B cell (primary cell): ENCODE measurements around the gene SURF2. TPM values are rescaled to one million over a fixed set of nuclear protein-coding genes. Genes with fewer than 3 reads are reported as not detected.
A peak's percentile ranks its signal among the peaks of the same experiment; 100 is the strongest.
"Not testable (repeated sequence)": the region's sequence is repeated elsewhere in the genome, so short reads cannot be mapped to it uniquely, and the experiment has no call there.

Experiments
- ATAC-seq: fragments of 200-7000 bp; cut with Tn5 transposase; one replicate; pipeline ENCODE4 v1.10.0; 2021; ENCODE audit warnings: low read depth, mild to moderate bottlenecking, moderate number of reproducible peaks, moderate library complexity
- CTCF ChIA-PET: fragments of 350-600 bp; sonication (Branson Sonifier 250); formaldehyde crosslinking; loops from one replicate; lab custom pipeline; 2021; ENCODE audit warnings: antibody characterized with exemption, inconsistent platforms; lab: Charles Lee
- POLR2A ChIA-PET: fragments of 350-600 bp; sonication (Branson Sonifier 250); formaldehyde crosslinking; loops from one replicate; lab custom pipeline; 2021; ENCODE audit warnings: antibody characterized with exemption; lab: Charles Lee
- DNase-seq: peaks from one replicate; pipeline ENCODE4 v3.0.0; 2013
- H2AFZ ChIP-seq: 2 replicates; pipeline ENCODE4 v1.6.1; 2012; ENCODE audit warnings: mild to moderate bottlenecking, low read depth, low read length; ENCODE audit not compliant: insufficient read depth, poor library complexity, severe bottlenecking
- H3K27ac ChIP-seq, 2 donors: 1 replicate in 1 of 2; 2 replicates in 1 of 2; pipeline ENCODE4 v1.5.1; 2012 to 2013; ENCODE audit warnings: low read length in 2 of 2, mild to moderate bottlenecking in 2 of 2, moderate library complexity in 1 of 2
- H3K27me3 ChIP-seq, 4 experiments: fragments of 200-600 bp in 1 of 4; sonication (generic) in 1 of 4; replicated peaks in 1 of 4; 1 replicate in 2 of 4; 2 replicates in 2 of 4; pipeline versions ENCODE4 v1.6.1 to v1.7.0; 2013 to 2016; ENCODE audit warnings: low read length in 3 of 4, mild to moderate bottlenecking in 2 of 4, mixed read lengths in 1 of 4, moderate library complexity in 1 of 4; ENCODE audit not compliant: insufficient read depth in 4 of 4, control insufficient read depth in 3 of 4; ENCODE audit errors: control extremely low read depth in 1 of 4
- H3K36me3 ChIP-seq, 2 experiments: replicated peaks in 1 of 2; 1 replicate in 1 of 2; 2 replicates in 1 of 2; pipeline versions ENCODE4 v1.6.1 to v1.7.1; 2013; ENCODE audit warnings: low read length in 1 of 2; ENCODE audit not compliant: insufficient read depth in 2 of 2, control insufficient read depth in 1 of 2; ENCODE audit errors: control extremely low read depth in 1 of 2, extremely low read depth in 1 of 2
- H3K4me1 ChIP-seq, 2 donors: fragments of 200-600 bp in 1 of 2; sonication (generic) in 1 of 2; 1 replicate in 1 of 2; 2 replicates in 1 of 2; pipeline versions ENCODE4 v1.5.1 to v1.6.1; 2013 to 2017; ENCODE audit warnings: low read length in 2 of 2; ENCODE audit not compliant: control insufficient read depth in 2 of 2, insufficient read depth in 2 of 2
- H3K4me2 ChIP-seq: replicated peaks from 2 replicates; pipeline ENCODE3; 2012; ENCODE audit warnings: mild to moderate bottlenecking, low read depth, low read length; ENCODE audit not compliant: poor library complexity, severe bottlenecking
- H3K4me3 ChIP-seq, 5 experiments: fragments of 200-600 bp in 1 of 5; sonication (generic) in 1 of 5; 1 replicate in 3 of 5; 2 replicates in 2 of 5; pipeline versions ENCODE4 v1.5.1 to v1.7.0; 2011 to 2016; ENCODE audit warnings: low read length in 4 of 5, mild to moderate bottlenecking in 4 of 5, low read depth in 2 of 5, control low read depth in 1 of 5, moderate library complexity in 1 of 5; ENCODE audit not compliant: insufficient read depth in 1 of 5; ENCODE audit errors: control extremely low read depth in 1 of 5, extremely low read depth in 1 of 5
- H3K79me2 ChIP-seq: fragments of 200-600 bp; sonication (generic); one replicate; pipeline ENCODE4 v1.6.0; 2016; ENCODE audit warnings: low read length; ENCODE audit not compliant: control insufficient read depth, insufficient read depth
- H3K9ac ChIP-seq: fragments of 200-600 bp; sonication (generic); 2 replicates; pipeline ENCODE4 v1.6.1; 2017; ENCODE audit warnings: mild to moderate bottlenecking, low read length, moderate library complexity
- H3K9me3 ChIP-seq, 3 donors: one replicate each; pipeline versions ENCODE4 v1.6.1 to v1.7.1; 2013; ENCODE audit warnings: low read length in 2 of 3; ENCODE audit not compliant: control insufficient read depth in 2 of 3, insufficient read depth in 1 of 3; ENCODE audit errors: control extremely low read depth in 1 of 3
- H4K20me1 ChIP-seq: 2 replicates; pipeline ENCODE4 v1.6.0; 2012; ENCODE audit warnings: mild to moderate bottlenecking, low read length; ENCODE audit not compliant: insufficient read depth, control insufficient read depth, poor library complexity, severe bottlenecking
- H3K27ac Mint-ChIP-seq: one replicate; pipeline ENCODE4 v1.8.0; 2021; ENCODE audit warnings: mixed read lengths
- H3K27me3 Mint-ChIP-seq: one replicate; pipeline ENCODE4 v1.8.0; 2021; ENCODE audit warnings: mixed read lengths
- H3K4me1 Mint-ChIP-seq: one replicate; pipeline ENCODE4 v1.8.0; 2021; ENCODE audit warnings: mixed read lengths
- H3K4me3 Mint-ChIP-seq: one replicate; pipeline ENCODE4 v1.8.0; 2021; ENCODE audit warnings: mixed read lengths
- H3K9me3 Mint-ChIP-seq: one replicate; pipeline ENCODE4 v1.8.0; 2022; ENCODE audit warnings: mixed read lengths; ENCODE audit not compliant: insufficient read depth
- EZH2 ChIP-seq: IDR thresholded peaks from 2 replicates; pipeline ENCODE4 v1.6.1; 2012; ENCODE audit warnings: borderline replicate concordance, low read depth, mild to moderate bottlenecking, moderate library complexity, low read length; ENCODE audit not compliant: insufficient read depth, poor library complexity, severe bottlenecking
- WGBS: methylation state at CpG from one replicate; pipeline ENCODE4 v1.1.5; 2013; ENCODE audit warnings: missing lambda C conversion rate; ENCODE audit not compliant: insufficient coverage; 5-methylcytosine and 5-hydroxymethylcytosine counted together
- intact Hi-C: fragments of 100-400 bp; cut with micrococcal nuclease; formaldehyde crosslinking; loops from one replicate; pipeline ENCODE4 v1.10.0; 2022
- polyA plus RNA-seq: library from polyadenylated mRNA; depleted of rRNA; stranded (reverse); fragments of >200 nt; gene quantifications from 2 replicates; pipeline ENCODE4 v1.2.3, GENCODE V29; 2012
- total RNA-seq, 2 donors: library from RNA; stranded (reverse); fragments of 120-200 nt in 1 of 2; gene quantifications; 1 replicate in 1 of 2; 2 replicates in 1 of 2; pipeline versions ENCODE4 v1.2.3 to v1.2.4, GENCODE V29; 2013 to 2022
- TF ChIP-seq, protein P1 (sequence below): fragments of 200-600 bp; IDR thresholded peaks from one replicate; pipeline ENCODE4 v1.8.0; 2022; ENCODE audit warnings: antibody characterized with exemption, mild to moderate bottlenecking

The SURF2 gene
- total and polyA plus RNA-seq, 2 donors (not counting 1 experiment from before 2014, with no cell fraction given) = 17.1 to 17.3 TPM

DNA sequence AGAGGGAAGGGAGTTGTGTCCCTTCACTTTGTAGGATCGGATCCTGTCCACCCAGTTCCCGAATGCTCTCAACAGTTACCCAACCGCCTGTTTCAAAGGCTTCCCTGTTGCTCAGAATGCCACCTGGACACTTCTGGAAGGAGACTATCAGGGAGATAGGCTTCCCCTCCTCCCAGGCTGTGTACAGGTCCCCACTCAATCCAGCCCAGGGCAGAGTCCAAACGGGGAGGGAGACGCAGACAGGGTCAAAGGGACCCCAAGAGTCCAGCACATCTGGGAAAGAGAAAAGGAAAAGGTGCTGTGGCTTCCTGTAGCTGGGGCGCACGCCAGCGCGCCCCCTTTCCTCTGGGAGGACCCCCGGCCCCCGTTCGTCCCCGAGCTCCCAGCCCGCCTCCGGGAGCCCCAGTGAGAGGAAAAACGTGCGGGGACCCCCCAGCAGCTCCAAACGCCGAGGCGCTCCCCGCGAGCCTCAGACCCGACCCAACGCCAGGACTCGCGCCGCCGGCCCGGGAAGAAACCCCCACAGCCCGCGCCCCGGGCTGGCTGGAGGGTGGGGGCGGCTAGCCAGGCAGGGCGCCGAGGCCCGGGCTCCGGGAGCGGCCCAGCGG lies 18.9 kb downstream of the SURF2 start:
- peak overlapping the region; percentile 84 for H3K9ac ChIP-seq
- no peak for TF ChIP-seq EZH2
- Mint-ChIP-seq H3K9me3 (no peaks in the 10 kb centered on the region), H3K27ac (peak overlapping the region; percentile 84), H3K4me1 (peaks cover 41% of the 10 kb centered on the region), H3K4me3 (peak overlapping the region; percentile 94), H3K27me3 (no peaks in the 10 kb centered on the region)
- no peaks in the 10 kb centered on the region for H3K9me3 ChIP-seq
- peaks cover 0 to 15% of the 10 kb centered on the region in 2 experiments for H3K36me3 ChIP-seq
- peak overlapping the region; percentile 18 to 91 for H3K27ac ChIP-seq
- DNase-seq = peak; percentile 38
- CTCF ChIA-PET = interaction anchor here (0.7 to 1.4 kb wide), 3 partner anchors 19 to 112 kb away, joined by 3 to 6 read pairs (median 3); partner anchors contain the start of genes SURF1 and SURF2
- H3K4me2 ChIP-seq = peak overlapping the region; percentile 85
- under 1% methylated on average over 36 of the region's 39 CpGs for WGBS
- POLR2A ChIA-PET = interaction anchor here (1.0 kb wide), 1 partner anchor 104 kb away, joined by 3 read pairs; the partner anchor contains the start of gene SLC2A6
- no peaks in the 10 kb centered on the region for H3K27me3 ChIP-seq
- intact Hi-C loops = no loop called here
- H3K79me2 ChIP-seq = peaks cover 56% of the 10 kb centered on the region
- no peak for ATAC-seq
- peak overlapping the region; percentile 91 for H2AFZ ChIP-seq
- peak overlapping the region; percentile 39 to 78 (median 66) for H3K4me3 ChIP-seq
- peaks cover 31 to 48% of the 10 kb centered on the region in 2 donors for H3K4me1 ChIP-seq
- H4K20me1 ChIP-seq = peaks cover 52% of the 10 kb centered on the region

DNA sequence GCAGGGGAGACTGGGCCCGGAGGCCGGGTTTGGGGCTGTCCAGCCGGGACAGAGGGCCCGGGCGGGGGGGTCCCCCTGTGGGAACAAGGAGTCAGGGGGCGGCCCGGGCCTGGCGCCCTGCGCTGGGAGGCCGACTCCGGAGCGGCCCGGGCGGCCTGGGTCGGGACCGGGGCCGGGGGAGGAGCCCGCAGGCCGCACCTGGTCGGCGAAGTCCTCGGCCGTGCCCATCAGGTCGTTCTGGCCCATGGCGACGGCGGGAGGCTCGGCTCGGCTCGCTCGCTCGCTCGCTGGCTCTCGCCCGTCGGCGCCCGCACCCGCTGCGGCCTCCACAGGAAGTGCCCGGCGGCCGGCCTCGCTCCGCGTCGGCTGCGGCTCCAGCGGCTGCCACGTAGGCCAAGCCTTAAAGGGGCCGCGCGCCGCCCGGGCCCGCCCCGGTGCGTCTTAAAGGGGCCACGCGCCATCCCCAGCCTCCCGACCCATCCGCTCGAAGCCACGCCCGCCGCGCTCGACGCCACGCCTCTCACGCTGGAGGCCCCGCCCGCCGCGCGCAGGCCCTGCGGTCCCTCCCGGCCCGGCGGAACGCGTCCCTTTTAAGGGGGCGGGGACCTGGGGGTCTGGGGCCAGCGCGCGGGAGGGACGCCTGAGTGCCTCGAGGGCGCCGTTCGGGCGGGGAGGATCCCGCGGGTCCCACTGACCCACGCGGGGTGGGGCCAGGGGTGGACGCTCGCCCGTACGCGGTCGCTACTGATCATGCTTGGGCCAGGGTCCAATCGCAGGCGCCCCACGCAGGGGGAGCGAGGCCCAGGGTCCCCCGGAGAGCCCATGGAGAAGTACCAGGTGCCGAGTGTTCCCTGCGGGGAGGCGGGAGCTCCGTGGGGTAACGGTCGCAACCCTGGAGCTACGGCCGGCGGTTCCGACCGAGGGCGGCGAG lies 19.6 kb downstream of the SURF2 start, which contains the start of the genes STKLD1 and SURF4:
TSS of gene STKLD1 (plus strand) at position 643 of the 931 bp plus-strand sequence. CDS start at position 751, 108 bp downstream.
TSS of gene SURF4 (minus strand) at position 337 of the 931 bp plus-strand sequence. CDS start at position 246, 91 bp downstream.
- peak within 1 kb of the TSS; percentile 91 for H2AFZ ChIP-seq
- intact Hi-C loops = loop anchor here (1.0 to 2.0 kb wide), 7 partner anchors 20 to 649 kb away; partner anchors contain the start of genes BRD3OS, GTF3C5, MED22 and RPL7A
- peak within 1 kb of the TSS; percentile 84 for H3K9ac ChIP-seq
- peak within 1 kb of the TSS; percentile 18 to 91 for H3K27ac ChIP-seq
- H3K36me3 ChIP-seq = peaks cover 0 to 11% of the 10 kb centered on the region in 2 experiments
- WGBS = under 1% methylated on average over 120 of the region's 120 CpGs
- Mint-ChIP-seq H3K4me3 (peak within 1 kb of the TSS; percentile 94), H3K4me1 (peaks cover 33% of the 10 kb centered on the region), H3K27ac (peak within 1 kb of the TSS; percentile 84), H3K9me3 (no peaks in the 10 kb centered on the region), H3K27me3 (no peaks in the 10 kb centered on the region)
- ChIA-PET POLR2A (interaction anchor here (0.6 to 1.2 kb wide), 4 partner anchors 20 to 103 kb away, joined by 3 to 6 read pairs (median 4); partner anchors contain the start of genes MED22, RPL7A, SLC2A6 and SURF1), CTCF (interaction anchor here (0.6 to 1.2 kb wide), 4 partner anchors 13 to 190 kb away, joined by 3 to 4 read pairs (median 3); no protein-coding TSS in a partner anchor)
- peak; percentile 95 for DNase-seq
- no peaks in the 10 kb centered on the region for H3K27me3 ChIP-seq
- peaks cover 48% of the 10 kb centered on the region for H3K79me2 ChIP-seq
- H3K4me2 ChIP-seq = peak within 1 kb of the TSS; percentile 85
- H3K9me3 ChIP-seq = no peaks in the 10 kb centered on the region
- peak within 1 kb of the TSS; percentile 39 to 78 (median 66) for H3K4me3 ChIP-seq
- ATAC-seq = peak; percentile 97
- H3K4me1 ChIP-seq = peaks cover 25 to 40% of the 10 kb centered on the region in 2 donors
- no peak for TF ChIP-seq EZH2
- TF ChIP-seq, protein P1, sequence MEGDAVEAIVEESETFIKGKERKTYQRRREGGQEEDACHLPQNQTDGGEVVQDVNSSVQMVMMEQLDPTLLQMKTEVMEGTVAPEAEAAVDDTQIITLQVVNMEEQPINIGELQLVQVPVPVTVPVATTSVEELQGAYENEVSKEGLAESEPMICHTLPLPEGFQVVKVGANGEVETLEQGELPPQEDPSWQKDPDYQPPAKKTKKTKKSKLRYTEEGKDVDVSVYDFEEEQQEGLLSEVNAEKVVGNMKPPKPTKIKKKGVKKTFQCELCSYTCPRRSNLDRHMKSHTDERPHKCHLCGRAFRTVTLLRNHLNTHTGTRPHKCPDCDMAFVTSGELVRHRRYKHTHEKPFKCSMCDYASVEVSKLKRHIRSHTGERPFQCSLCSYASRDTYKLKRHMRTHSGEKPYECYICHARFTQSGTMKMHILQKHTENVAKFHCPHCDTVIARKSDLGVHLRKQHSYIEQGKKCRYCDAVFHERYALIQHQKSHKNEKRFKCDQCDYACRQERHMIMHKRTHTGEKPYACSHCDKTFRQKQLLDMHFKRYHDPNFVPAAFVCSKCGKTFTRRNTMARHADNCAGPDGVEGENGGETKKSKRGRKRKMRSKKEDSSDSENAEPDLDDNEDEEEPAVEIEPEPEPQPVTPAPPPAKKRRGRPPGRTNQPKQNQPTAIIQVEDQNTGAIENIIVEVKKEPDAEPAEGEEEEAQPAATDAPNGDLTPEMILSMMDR = no peak
- peaks cover 45% of the 10 kb centered on the region for H4K20me1 ChIP-seq

DNA sequence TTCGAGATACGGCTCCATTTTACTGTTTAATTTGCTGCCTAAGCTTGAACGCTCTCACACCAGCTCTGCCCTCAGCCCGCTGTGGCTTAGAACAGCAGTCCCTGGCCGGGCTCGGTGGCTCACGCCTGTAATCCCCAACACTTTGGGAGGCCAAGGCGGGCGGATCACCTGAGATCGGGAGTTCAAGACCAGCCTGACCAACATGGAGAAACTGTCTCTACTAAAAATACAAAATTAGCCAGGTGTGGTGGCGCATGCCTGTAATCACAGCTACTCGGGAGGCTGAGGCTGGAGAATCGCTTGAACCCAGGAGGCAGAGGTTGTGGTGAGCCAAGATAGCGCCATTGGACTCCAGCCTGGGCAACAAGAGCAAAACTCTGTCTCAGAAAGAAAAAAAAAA lies 20.9 kb downstream of the SURF2 start:
- Histone ChIP-seq H3K4me1 (peaks cover 14 to 28% of the 10 kb centered on the region in 2 donors), H3K79me2 (peaks cover 36% of the 10 kb centered on the region), H4K20me1 (peaks cover 32% of the 10 kb centered on the region)
- not testable (repeated sequence) for H3K36me3 ChIP-seq, ATAC-seq, H3K4me3 ChIP-seq, H3K9me3 Mint-ChIP-seq, H3K27ac Mint-ChIP-seq, H2AFZ ChIP-seq, H3K27me3 ChIP-seq, H3K4me2 ChIP-seq, H3K27ac ChIP-seq, H3K9me3 ChIP-seq, DNase-seq, H3K9ac ChIP-seq, H3K27me3 Mint-ChIP-seq
- Mint-ChIP-seq H3K4me3 (peak overlapping the region; percentile 76), H3K4me1 (peaks cover 21% of the 10 kb centered on the region)
- ChIA-PET POLR2A (interaction anchor here (1.2 kb wide), 1 partner anchor 21 kb away, joined by 6 read pairs; the partner anchor contains the start of genes SURF1 and SURF2), CTCF (interaction anchor here (0.8 to 1.2 kb wide), 3 partner anchors 15 to 254 kb away, joined by 3 to 4 read pairs (median 3); no protein-coding TSS in a partner anchor)
- WGBS = 94% methylated on average over 13 of the region's 14 CpGs
- intact Hi-C loops = loop anchor here (2.0 kb wide), 1 partner anchor 44 kb away; no protein-coding TSS in a partner anchor
